ENCODE results near the gene RPAP3.

GRCh38 chr12:47748899-47749298 is 43.1 kb upstream of the RPAP3 start:
- no peak for TF ChIP-seq CTCF (IDR thresholded peaks at IDR 0.05; ENCODE audit: poor library complexity, severe bottlenecking)
- TF ChIP-seq SMC3 (conservative IDR thresholded peaks at IDR 0.05; ENCODE audit: poor library complexity), result no peak
- no peak for TF ChIP-seq EP300 (conservative IDR thresholded peaks at IDR 0.05; ENCODE audit: poor library complexity, severe bottlenecking)
- no peak for TF ChIP-seq EZH2 (IDR thresholded peaks at IDR 0.05; ENCODE audit: borderline replicate concordance, insufficient read depth, low read length, poor library complexity, severe bottlenecking)
- no peak for TF ChIP-seq MXI1 (conservative IDR thresholded peaks at IDR 0.05; ENCODE audit: poor library complexity, severe bottlenecking)
- no peak for TF ChIP-seq RAD21 (conservative IDR thresholded peaks at IDR 0.05)
- no peak for TF ChIP-seq POLR2AphosphoS5 (IDR thresholded peaks at IDR 0.05)
- no peak for TF ChIP-seq REST (IDR thresholded peaks at IDR 0.05; ENCODE audit: borderline replicate concordance)
- TF ChIP-seq TAF1 (IDR thresholded peaks at IDR 0.05; ENCODE audit: low read depth), result no peak
